Stimulated activated effector memory CD8-positive, alpha-beta T cell treated with anti-CD3 and anti-CD28 coated beads, Interleukin-12 subunit alpha, Interleukin-12 subunit beta, amount 100 ng/mL, for 72 hours (primary cell): Measurements from ENCODE around the gene LAPTM4A.
"Not testable (repeated sequence)": the region's sequence is repeated elsewhere in the genome, so short reads cannot be mapped to it uniquely, and the experiment has no call there.

Experiments
- ATAC-seq: fragments of 150-1000 bp; cut with Tn5 transposase; 2 replicates; pipeline ENCODE4 v1.10.0; 2021
- DNase-seq, 2 donors: peaks; one replicate each; pipeline ENCODE4 v3.0.0; 2021 to 2022; ENCODE audit warnings: low spot score in 2 of 2
- H3K27ac Mint-ChIP-seq: one replicate; pipeline ENCODE4 v1.8.0; 2022; ENCODE audit warnings: mild to moderate bottlenecking, mixed read lengths
- H3K36me3 Mint-ChIP-seq: one replicate; pipeline ENCODE4 v1.8.0; 2022; ENCODE audit warnings: mild to moderate bottlenecking, mixed read lengths
- H3K4me1 Mint-ChIP-seq: one replicate; pipeline ENCODE4 v1.8.0; 2022; ENCODE audit warnings: mixed read lengths
- H3K4me3 Mint-ChIP-seq: one replicate; pipeline ENCODE4 v1.8.0; 2022; ENCODE audit warnings: mild to moderate bottlenecking, mixed read lengths
- H3K9me3 Mint-ChIP-seq: one replicate; pipeline ENCODE4 v1.8.0; 2022; ENCODE audit warnings: mixed read lengths

LAPTM4A gene

DNA sequence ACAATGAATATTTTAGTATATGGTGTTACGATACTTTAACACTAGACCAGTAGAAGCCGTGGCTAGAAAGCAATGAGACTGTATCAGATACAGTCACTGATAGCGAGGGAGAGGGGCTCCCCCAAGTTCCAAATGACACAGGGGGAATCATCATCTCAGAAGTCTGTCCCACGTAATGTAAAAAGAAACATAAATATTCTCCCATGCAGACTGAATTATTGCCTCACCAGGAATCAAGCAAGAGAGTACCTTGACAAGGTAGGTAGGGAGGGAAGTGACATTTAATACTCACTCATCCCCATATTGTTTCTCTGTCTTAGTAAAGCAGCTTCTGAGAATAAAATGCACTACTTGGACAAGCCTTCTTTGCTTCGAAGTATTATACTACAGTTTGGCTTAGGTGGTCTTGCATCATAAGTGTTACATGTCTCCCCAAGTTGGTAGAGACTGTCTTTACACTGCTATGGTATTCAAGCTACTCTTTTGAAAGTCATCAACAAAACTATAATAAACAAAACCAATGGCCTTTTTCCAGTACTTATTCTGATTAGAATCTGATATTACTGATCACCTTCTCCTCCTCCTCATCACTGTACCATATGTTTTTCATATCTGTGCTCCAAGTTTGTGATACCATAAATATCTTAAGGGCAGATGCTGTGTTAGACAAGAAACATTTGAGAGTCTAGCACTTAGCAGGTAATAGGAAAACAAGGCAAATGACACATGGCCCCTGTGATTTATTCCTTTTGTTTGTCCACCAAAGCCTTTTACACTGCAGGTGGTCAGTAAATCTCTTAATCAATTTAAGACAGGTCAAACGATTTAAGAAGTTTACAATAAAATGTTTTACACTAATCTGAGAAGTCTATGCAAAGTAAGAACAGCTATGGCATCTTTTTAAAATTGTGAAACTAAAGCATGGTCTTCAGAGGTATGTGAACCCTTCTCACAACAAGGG, 2.7 kb downstream of the LAPTM4A start:
- Mint-ChIP-seq H3K36me3 (peaks cover 9% of the 10 kb centered on the region), H3K4me3 (no peak overlapping the region), H3K9me3 (no peaks in the 10 kb centered on the region), H3K4me1 (peaks cover 25% of the 10 kb centered on the region), H3K27ac (no peak overlapping the region)
- DNase-seq (no peak), ATAC-seq (no peak)

DNA sequence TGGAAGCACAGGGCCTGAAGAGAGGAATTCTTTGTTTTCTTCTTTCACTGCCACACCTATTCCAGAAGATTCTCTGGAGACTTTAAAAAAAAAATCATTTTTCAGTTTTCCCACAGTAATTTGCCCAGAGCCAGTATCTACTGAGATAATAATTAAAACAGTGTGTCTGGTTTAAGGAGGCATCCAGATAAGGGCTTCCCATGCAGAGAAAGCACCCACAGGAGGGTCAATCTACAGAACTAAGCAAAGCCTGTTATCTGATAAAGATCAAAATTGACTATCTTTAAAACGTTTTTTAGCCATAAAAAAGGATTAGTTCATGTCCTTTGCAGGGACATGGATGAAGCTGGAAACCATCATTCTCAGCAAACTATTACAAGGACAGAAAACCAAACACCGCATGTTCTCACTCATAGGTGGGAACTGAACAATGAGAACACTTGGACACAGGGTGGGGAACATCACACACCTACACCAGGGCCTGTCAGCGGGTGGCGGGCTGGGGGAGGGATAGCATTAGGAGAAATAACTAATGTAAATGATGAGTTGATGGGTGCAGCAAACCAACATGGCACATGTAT, 5.6 kb downstream of the LAPTM4A start:
- not testable (repeated sequence) for ATAC-seq, H3K4me3 Mint-ChIP-seq, DNase-seq, H3K27ac Mint-ChIP-seq, H3K9me3 Mint-ChIP-seq
- H3K36me3 Mint-ChIP-seq: peaks cover 21% of the 10 kb centered on the region
- peaks cover 25% of the 10 kb centered on the region for H3K4me1 Mint-ChIP-seq

DNA sequence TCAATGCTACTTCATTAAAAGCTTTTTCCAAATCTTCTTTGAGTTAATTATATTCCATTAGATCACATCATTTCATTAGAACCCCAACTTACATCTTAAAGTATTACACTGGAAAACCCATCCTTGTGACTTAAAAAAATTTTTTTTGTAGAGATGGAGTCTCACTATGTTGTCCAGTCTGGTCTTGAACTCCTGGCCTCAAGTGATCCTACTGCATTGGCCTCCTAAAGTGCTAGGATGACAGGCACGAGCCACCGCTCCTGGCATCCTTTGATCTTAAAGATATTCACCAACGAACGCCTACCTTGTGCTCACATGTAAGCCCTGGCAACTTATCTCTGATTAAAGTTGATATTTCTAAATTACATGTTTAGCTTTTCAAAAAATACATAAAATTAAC, 6.7 kb downstream of the LAPTM4A start:
- H3K4me1 Mint-ChIP-seq: peaks cover 17% of the 10 kb centered on the region
- peaks cover 31% of the 10 kb centered on the region for H3K36me3 Mint-ChIP-seq
- H3K9me3 Mint-ChIP-seq: no peaks in the 10 kb centered on the region
- DNase-seq (no peak), ATAC-seq (no peak)
- no peak overlapping the region for H3K4me3 Mint-ChIP-seq
- H3K27ac Mint-ChIP-seq: no peak overlapping the region

DNA sequence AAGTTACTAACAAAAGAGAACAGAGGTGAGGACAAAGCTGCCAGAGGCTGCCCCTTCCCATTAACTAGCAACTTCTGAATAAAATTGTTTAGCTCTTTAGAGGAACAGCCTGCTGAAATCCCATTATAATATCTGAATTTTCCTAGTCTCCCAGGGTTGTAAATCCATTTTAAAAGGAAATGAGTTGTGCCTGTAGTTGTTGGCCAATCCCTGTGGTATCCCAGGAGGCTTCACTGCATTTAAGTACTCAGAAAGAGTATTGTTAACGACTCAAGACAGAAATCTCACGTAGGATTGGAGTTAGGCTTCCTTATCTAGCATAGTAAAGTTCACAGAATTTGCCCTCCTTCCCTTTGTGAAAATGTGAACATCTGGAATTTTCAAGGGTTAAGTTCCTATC, 8.9 kb downstream of the LAPTM4A start:
- Mint-ChIP-seq H3K4me3 (no peak overlapping the region), H3K36me3 (peaks cover 54% of the 10 kb centered on the region), H3K9me3 (no peaks in the 10 kb centered on the region), H3K27ac (no peak overlapping the region), H3K4me1 (no peaks in the 10 kb centered on the region)
- no peak for ATAC-seq
- DNase-seq: no peak

DNA sequence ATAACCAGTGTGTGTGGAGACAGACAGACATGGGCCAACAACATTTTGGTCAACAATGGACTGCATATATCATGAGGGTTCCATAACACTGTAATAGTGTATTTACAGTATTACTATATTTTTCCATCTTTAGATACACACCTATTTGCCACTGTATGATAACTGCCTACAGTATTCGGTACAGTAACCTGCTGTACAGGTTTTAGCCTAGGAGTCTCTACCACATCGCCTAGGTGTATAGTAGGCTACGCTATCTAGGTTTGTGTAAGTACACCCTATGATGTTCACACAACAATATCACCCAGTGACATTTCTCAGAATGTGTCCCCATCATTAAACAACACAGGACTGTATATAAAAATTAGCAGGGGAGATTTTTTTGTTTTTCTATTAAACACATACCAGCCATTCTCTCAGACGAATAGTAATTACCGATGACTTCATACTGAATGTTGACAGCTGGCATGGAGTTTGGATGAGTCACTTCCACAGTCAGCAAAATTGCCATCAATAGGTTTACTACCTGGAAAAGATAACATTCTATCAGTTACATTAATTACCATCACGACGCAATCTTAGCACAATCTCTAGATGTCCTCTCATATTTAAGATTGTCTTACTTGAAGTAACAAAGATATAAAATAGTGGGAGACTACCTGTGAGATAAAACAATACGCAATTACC, 10.8 kb downstream of the LAPTM4A start:
- H3K27ac Mint-ChIP-seq: no peak overlapping the region

DNA sequence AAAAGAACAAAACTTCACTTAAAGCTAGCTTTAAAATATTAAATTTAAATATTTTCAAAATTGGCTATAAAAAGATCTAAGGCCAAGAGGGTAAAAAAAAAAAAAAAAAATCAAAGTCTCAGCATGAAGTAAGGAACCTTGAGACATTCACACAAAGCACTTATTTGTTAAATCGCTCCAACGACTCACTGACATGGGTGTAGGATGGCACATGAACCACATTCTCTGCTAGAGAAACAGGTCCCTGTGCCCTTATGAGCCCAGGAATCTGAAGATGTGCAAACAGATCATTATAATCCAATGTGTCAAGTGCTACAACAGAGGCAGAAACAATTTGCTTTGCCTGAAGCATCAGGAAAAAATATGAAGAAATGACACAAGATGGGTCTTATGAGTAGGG, 13.8 kb downstream of the LAPTM4A start:
- Mint-ChIP-seq H3K4me1 (peaks cover 7% of the 10 kb centered on the region), H3K36me3 (peaks cover 93% of the 10 kb centered on the region), H3K9me3 (no peaks in the 10 kb centered on the region), H3K4me3 (no peak overlapping the region), H3K27ac (no peak overlapping the region)
- ATAC-seq (no peak), DNase-seq (no peak)

More for the DNA sequence above, 10.8 kb downstream of the LAPTM4A start:
- Mint-ChIP-seq H3K4me1 (peaks cover 7% of the 10 kb centered on the region), H3K36me3 (peaks cover 68% of the 10 kb centered on the region), H3K4me3 (no peak overlapping the region), H3K9me3 (no peaks in the 10 kb centered on the region)
- no peak for ATAC-seq
- DNase-seq: no peak

DNA sequence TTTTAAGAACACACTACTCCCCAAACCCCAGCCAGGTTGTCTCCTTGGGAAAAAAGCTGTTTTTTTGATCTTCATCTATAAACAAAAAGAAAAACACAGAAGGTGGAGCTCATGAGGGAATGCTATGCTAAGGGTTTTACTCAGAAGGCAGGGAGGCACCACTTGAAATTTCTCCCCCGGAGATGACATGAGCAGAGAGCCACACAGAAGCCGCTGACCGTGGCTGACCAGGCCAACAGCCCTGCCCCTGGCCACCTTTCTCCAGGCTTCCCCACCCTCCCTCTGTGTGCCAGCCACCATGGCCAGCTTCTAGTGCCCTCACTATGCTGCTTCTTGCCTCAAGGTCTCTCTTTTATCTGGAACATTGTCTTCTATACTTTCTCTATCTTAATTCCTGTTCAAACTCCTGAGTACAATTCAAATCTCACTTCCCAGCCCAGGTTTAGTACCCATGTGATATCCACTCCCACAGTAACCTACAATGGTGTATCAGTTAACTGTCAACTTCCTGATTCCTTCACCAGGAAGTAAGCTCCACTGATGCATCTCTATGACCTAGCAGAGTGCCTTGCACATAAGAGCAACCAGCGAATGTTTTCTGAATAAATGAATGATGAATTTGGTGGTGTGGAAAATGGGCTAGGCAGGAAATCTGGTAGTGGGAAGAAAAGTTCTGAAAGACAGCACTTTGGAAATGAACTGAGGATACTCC, 15.3 kb downstream of the LAPTM4A start:
- Mint-ChIP-seq H3K27ac (peak overlapping the region; percentile 20), H3K4me1 (peaks cover 7% of the 10 kb centered on the region), H3K36me3 (peaks cover 100% of the 10 kb centered on the region), H3K9me3 (no peaks in the 10 kb centered on the region), H3K4me3 (no peak overlapping the region)
- no peak for ATAC-seq
- DNase-seq: no peak

DNA sequence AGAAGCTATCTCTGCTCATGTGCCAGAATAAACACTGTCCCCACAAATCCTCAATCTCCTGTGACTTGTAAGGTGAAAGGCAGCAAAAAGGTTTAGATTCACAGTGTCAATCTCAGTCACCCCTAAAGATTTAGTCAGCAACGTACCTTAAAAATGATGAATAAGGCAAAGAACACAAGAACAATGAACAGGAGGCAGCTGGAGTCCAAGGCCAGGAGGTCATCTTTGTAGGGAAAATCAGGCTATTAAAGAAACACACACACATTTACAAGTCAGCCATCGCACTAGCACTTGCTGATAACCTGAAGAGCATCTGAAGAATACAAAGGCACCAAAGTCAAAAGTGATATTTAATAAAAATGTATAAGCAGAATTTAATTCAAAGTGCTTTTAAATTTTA, 16.6 kb downstream of the LAPTM4A start:
- Mint-ChIP-seq H3K4me1 (peaks cover 7% of the 10 kb centered on the region), H3K27ac (no peak overlapping the region), H3K9me3 (no peaks in the 10 kb centered on the region), H3K4me3 (no peak overlapping the region), H3K36me3 (peaks cover 100% of the 10 kb centered on the region)
- ATAC-seq: no peak
- DNase-seq: no peak

DNA sequence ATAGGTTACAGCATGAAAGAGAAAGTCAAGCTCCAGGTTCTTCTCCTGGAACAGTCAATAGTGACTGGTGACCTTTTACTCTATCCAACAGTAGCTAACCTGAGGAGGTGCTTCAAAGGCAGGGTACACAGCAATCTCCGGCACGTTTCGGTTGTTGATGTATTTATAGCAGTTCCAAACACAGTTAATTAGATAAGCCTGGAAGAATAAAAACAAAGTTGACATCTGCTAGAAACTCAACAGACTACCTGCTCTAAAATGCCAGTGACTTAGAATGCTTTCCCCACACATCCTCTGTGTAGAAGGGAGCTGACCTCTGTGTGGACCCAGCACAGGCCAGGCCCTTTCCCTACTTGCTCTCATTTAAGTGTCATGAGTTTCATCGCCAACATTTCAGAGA, 17.2 kb downstream of the LAPTM4A start:
- DNase-seq (no peak), ATAC-seq (no peak)
- Mint-ChIP-seq H3K36me3 (peaks cover 99% of the 10 kb centered on the region), H3K4me1 (peaks cover 7% of the 10 kb centered on the region), H3K9me3 (no peaks in the 10 kb centered on the region), H3K4me3 (no peak overlapping the region), H3K27ac (no peak overlapping the region)

DNA sequence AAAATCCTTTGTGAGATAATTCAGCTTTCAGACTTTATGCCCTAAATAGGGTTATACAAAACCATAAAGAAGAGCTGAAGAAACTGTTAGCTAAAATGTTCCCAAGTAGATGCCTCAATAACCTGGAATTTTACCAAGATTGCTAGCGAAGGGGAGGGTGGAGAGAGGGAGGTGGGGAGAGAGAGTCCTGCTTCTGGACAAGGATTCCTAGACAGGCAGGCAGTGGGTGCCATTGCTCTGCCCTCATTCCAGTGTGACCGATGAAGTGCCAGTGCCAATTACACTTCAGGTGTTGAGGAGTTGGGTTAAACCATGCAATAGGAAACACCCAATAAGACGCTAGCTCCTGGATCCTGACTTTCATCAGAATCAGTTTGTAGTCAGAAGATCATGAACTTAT, 18.1 kb downstream of the LAPTM4A start:
- Mint-ChIP-seq H3K4me3 (no peak overlapping the region), H3K27ac (no peak overlapping the region)

DNA sequence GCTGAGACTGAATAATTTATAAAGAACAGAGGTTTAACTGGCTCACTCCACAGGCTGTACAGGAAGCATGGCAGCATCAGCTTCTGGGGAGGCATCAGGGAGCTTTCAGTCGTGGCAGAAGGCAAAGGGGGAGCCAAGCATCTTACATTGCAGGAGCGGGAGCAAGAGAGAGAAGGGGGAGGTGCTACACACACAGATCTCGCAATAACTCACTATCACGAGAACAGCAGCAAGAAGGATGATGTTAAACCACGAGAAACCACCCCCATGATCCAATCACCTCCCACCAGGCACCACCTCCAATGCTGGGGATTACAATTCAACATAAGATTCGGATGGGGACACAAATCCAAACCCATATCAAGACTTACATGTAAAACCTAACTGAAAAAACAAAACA, 21.2 kb downstream of the LAPTM4A start:
- H3K36me3 Mint-ChIP-seq: peaks cover 71% of the 10 kb centered on the region
- H3K4me3 Mint-ChIP-seq: no peak overlapping the region
- ATAC-seq (no peak), DNase-seq (no peak)
- H3K27ac Mint-ChIP-seq: no peak overlapping the region
- no peaks in the 10 kb centered on the region for H3K9me3 Mint-ChIP-seq
- H3K4me1 Mint-ChIP-seq: no peaks in the 10 kb centered on the region

More for the DNA sequence above, 18.1 kb downstream of the LAPTM4A start:
- no peaks in the 10 kb centered on the region for H3K9me3 Mint-ChIP-seq
- no peak for DNase-seq
- peaks cover 99% of the 10 kb centered on the region for H3K36me3 Mint-ChIP-seq
- peaks cover 7% of the 10 kb centered on the region for H3K4me1 Mint-ChIP-seq
- ATAC-seq: no peak

DNA sequence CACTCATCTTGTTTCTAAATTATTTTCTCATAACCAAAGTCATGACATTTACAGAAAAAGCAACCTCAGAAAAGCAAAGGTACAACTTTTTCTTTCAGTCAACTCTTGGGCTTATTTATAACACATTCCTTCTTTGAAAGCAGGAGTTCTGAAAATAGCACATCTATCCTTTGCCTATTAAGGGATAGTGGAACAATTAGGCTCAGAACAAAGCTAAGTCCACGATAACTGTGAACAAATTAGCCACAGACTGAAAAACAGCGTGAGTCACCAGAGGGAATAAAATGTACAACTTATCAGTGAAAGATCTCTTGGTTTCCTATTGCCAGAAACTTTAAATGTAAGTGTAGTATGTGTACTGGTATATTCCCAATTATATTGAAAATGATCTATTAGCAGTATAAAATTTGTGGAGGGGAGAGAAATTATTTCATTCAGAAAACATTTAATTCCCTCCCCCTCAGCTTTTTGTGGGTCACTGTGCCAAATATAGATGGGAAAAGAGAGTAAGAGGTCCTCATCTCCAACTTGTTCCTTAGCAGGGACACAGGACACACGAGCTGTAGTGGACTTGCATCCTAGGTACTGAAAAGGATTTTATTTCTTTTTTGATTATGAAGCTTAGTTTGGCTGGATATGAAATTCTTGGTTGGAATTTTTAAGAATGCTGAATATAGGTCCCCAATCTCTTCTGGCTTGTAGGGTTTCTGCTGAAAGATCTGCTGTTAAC, 23.6 kb downstream of the LAPTM4A start:
- Mint-ChIP-seq H3K4me3 (no peak overlapping the region), H3K4me1 (no peaks in the 10 kb centered on the region), H3K27ac (no peak overlapping the region)

DNA sequence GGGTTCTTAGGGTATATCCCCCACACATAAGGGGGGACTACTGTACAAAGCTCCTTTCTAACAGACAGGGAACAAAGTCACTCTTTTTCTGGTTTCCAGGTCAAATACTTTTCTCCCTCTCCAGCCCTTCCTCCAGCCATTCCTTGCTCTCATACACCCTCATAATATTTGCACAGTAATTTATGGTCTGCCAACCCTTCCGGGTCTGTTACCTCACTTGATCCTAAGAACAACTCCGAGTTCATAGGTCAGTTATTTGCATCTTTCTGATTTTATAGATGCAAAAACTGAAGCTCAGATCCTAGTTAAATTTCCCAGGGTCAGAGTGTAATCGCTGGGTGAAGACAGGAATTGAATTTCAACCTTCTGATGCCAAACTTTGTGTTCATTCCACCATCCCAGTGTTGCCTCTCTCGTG, 24.2 kb downstream of the LAPTM4A start:
- Mint-ChIP-seq H3K27ac (no peak overlapping the region), H3K4me1 (no peaks in the 10 kb centered on the region), H3K9me3 (no peaks in the 10 kb centered on the region), H3K4me3 (no peak overlapping the region), H3K36me3 (peaks cover 41% of the 10 kb centered on the region)
- no peak for ATAC-seq
- DNase-seq: no peak

More for the DNA sequence above, 23.6 kb downstream of the LAPTM4A start:
- ATAC-seq (no peak), DNase-seq (no peak)
- Mint-ChIP-seq H3K36me3 (peaks cover 47% of the 10 kb centered on the region), H3K9me3 (no peaks in the 10 kb centered on the region)

DNA sequence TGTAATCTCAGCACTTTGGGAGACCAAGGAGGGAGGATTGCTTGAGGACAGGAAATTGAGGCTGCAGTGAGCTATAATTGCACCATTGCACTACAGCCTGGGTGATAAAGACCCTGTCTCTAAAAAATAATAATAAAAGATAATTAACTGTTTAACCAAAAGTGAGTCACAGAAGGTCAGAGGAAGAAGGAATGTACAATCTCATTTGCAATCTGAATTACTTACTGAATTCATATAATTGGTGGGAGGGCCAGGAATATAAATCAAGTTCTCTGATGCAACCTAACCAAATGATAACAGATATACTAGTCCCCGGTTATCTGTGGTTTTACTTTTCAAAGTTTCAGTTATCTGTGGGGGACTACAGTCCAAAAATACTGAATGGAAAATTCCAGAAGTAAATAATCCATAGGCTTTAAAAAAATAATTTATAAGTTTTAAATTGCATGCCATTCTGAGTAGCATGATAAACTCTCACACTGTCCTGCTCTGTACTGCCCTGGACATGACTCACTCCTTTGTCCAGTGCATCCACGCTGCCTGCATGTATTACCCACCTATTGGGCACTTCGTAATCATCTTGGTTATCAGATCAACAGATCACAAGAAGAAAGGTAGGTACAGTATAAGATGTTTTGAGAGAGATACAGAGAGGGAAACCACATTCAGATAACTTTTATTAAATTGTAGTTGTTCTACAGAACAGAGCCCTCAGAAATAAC, 26.2 kb downstream of the LAPTM4A start:
- Mint-ChIP-seq H3K36me3 (peaks cover 21% of the 10 kb centered on the region), H3K27ac (no peak overlapping the region), H3K4me1 (no peaks in the 10 kb centered on the region), H3K4me3 (no peak overlapping the region), H3K9me3 (peaks cover 6% of the 10 kb centered on the region)
- DNase-seq (no peak), ATAC-seq (no peak)
